HG02610 (cell line): ENCODE measurements around the gene B4GALT2.

ENCODE experiments used
- ATAC-seq: cut with Tn5 transposase; IDR thresholded peaks from one replicate; pipeline ENCODE4 v1.9.1; 2021; ENCODE audit warnings: mild to moderate bottlenecking, moderate library complexity; ENCODE audit not compliant: unreplicated experiment

The B4GALT2 gene

GRCh38 chr1:43978551-43979260 is at the start of gene B4GALT2:
Gene B4GALT2 (plus strand): TSS chr1:43979210. CDS start chr1:43981161, 1,951 bp downstream.
- no peak for ATAC-seq

GRCh38 chr1:43930168-43930948 is 48.7 kb upstream of the B4GALT2 start:
- ATAC-seq: no peak

- ATAC-seq: no peak
Measured at GRCh38 chr1:43930949-43931275, 48.1 kb upstream of the B4GALT2 start.

GRCh38 chr1:43931711-43932660 is 47.0 kb upstream of the B4GALT2 start:
- ATAC-seq: no peak

GRCh38 chr1:43932786-43933385 is 46.1 kb upstream of the B4GALT2 start:
- ATAC-seq: no peak

GRCh38 chr1:43933386-43934100 is 45.5 kb upstream of the B4GALT2 start, which contains the start of gene ARTN:
Gene ARTN (plus strand): TSS chr1:43933801. CDS start chr1:43935657, 1,856 bp downstream.
- no peak for ATAC-seq

- no peak for ATAC-seq
Measured at GRCh38 chr1:43934101-43934985, 44.7 kb upstream of the B4GALT2 start.

GRCh38 chr1:43934986-43935324 is 44.1 kb upstream of the B4GALT2 start:
- ATAC-seq: no peak

- no peak for ATAC-seq
Measured at GRCh38 chr1:43935711-43936427, 43.1 kb upstream of the B4GALT2 start.

GRCh38 chr1:43936431-43937151 is 42.4 kb upstream of the B4GALT2 start:
- ATAC-seq: no peak

GRCh38 chr1:43937179-43937865 is 41.7 kb upstream of the B4GALT2 start:
- no peak for ATAC-seq

GRCh38 chr1:43938383-43938782 is 40.6 kb upstream of the B4GALT2 start:
- no peak for ATAC-seq

- no peak for ATAC-seq
Measured at GRCh38 chr1:43938892-43939587, 40.0 kb upstream of the B4GALT2 start.

- no peak for ATAC-seq
Measured at GRCh38 chr1:43942411-43942810, 36.6 kb upstream of the B4GALT2 start.

- ATAC-seq: no peak
Measured at GRCh38 chr1:43944860-43945259, 34.1 kb upstream of the B4GALT2 start.

GRCh38 chr1:43945674-43946235 is 33.3 kb upstream of the B4GALT2 start:
- no peak for ATAC-seq
